Measurements from ENCODE around the gene KRT82.

Gene KRT82

GRCh38 chr12:52358575-52359350 is 47.4 kb downstream of the KRT82 start:
- Histone ChIP-seq H3K27ac (ENCODE audit: low read depth, low read length, severe bottlenecking) (no peak overlapping the region), H3K36me3 (ENCODE audit: control insufficient read depth, insufficient read depth, low read length) (no peaks in the 10 kb centered on the region), H3K4me3 (ENCODE audit: extremely low read depth, insufficient read depth, low read length, poor library complexity, severe bottlenecking) (no peak overlapping the region), H3K4me1 (ENCODE audit: control insufficient read depth, insufficient read depth, low read length, poor library complexity, severe bottlenecking) (no peaks in the 10 kb centered on the region), H3K9me3 (ENCODE audit: control insufficient read depth, low read length) (no peaks in the 10 kb centered on the region)
- WGBS, 2 experiments (ENCODE audit: insufficient coverage in 2 of 2): 81 to 90% methylated on average over 4 to 5 of the region's 5 CpGs

DNA sequence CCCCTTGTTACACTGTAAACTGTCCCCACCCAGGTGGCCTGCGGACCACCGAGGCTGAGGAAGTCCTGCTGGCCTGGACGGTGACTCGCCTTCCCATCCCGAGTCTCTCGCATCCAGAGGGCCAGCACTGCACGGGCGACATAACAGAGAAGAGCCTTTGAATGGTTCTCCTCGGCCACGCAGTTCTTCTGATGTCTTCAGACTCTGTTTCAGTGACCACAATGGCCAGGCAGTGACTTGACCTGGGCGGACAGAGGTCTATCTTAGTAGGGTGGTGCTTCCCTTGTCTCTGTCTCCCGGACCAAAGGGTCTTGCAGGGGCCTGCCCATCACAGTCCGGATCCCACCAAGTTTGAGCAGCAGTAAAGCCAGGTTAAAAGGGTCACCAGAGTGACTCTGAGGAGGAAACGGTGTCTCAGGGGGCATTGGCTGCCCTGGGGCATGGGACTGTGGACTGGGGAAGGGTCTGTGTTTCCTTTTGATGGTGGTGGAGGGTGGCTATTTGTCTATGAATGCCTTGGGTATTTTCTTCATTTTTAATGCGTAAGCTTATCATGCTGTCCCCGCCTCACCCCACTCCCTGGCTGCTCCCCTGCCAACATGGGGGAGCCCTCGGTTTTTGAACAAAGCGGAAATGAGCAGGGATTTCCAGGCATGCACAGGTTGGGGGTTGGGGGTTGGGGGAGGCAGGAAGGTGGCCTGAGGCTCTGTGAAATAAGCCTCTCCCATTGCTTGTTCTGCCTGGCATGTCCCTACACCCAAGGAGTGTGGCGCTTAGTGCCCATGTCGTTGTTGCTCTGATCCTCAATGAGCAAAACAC is 49.2 kb downstream of the KRT82 start:
- 93 to 96% methylated on average over 16 to 18 of the region's 20 CpGs for WGBS, 2 experiments (ENCODE audit: insufficient coverage in 2 of 2)
- Histone ChIP-seq H3K4me1 (ENCODE audit: control insufficient read depth, insufficient read depth, low read length, poor library complexity, severe bottlenecking) (no peaks in the 10 kb centered on the region), H3K4me3 (ENCODE audit: extremely low read depth, insufficient read depth, low read length, poor library complexity, severe bottlenecking) (no peak overlapping the region), H3K9me3 (ENCODE audit: control insufficient read depth, low read length) (no peaks in the 10 kb centered on the region), H3K27ac (ENCODE audit: low read depth, low read length, severe bottlenecking) (no peak overlapping the region), H3K36me3 (ENCODE audit: control insufficient read depth, insufficient read depth, low read length) (no peaks in the 10 kb centered on the region)

DNA sequence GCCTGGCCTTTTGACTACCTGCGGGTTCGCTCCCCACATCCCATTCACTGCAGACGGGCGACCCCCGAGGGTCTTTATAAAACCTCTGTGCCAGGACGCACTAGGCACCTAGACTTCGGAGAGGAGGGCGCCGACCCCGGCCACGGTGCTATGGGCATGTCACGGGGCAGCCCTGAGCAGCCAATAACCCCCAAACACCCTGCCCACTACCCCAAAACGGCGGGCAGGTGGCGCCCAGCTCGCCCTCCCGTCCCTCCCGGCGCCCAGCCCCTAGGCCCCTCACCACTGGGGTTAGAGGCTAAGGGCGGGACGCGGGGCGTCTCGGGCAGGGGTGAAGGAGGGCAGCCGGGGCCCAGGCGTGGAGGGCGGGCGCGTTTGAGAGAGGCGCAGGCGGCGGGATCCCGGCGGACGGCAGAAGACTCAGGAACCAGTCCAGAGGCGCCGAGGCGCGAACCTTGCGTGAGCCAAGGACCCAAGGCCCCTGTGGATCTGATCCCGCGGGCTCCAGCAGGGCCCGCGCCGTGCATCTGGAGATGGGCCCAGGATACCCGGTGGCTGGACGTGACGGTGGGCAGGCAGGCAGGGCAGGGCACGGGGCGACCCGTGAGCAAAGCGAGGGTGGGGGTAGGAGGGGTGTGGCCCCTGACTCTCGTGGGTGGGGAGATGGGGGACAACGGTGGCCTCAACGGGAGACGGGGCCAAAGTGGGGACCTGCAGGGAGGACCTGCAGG is 49.9 kb downstream of the KRT82 start:
- Histone ChIP-seq H3K4me1 (ENCODE audit: control insufficient read depth, insufficient read depth, low read length, poor library complexity, severe bottlenecking) (no peaks in the 10 kb centered on the region), H3K4me3 (ENCODE audit: extremely low read depth, insufficient read depth, low read length, poor library complexity, severe bottlenecking) (no peak overlapping the region), H3K27ac (ENCODE audit: low read depth, low read length, severe bottlenecking) (no peak overlapping the region), H3K9me3 (ENCODE audit: control insufficient read depth, low read length) (no peaks in the 10 kb centered on the region), H3K36me3 (ENCODE audit: control insufficient read depth, insufficient read depth, low read length) (no peaks in the 10 kb centered on the region)
- WGBS, 2 experiments (ENCODE audit: insufficient coverage in 2 of 2): 95% methylated on average over 38 to 51 of the region's 56 CpGs

DNA sequence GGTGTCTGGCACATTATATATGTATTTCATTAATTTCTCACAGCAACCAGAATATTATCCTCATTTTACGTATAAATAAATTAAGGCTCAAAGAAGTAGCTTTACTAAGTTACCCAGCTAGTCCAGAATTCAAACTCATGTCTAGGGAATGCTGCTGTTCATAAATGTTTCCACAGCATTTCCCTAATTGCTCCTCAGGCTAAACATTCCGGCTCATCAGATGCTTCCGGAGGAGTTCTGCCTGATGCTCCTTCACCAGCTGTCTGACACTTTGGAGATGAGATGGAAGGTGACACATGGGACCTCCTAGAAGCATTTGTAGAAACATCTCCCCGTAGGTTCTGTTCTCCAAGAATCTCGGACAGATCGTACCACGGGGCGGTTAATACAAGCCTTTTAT is 51.0 kb downstream of the KRT82 start:
- Histone ChIP-seq H3K4me1 (ENCODE audit: control insufficient read depth, insufficient read depth, low read length, poor library complexity, severe bottlenecking) (no peaks in the 10 kb centered on the region), H3K4me3 (ENCODE audit: extremely low read depth, insufficient read depth, low read length, poor library complexity, severe bottlenecking) (no peak overlapping the region), H3K27ac (ENCODE audit: low read depth, low read length, severe bottlenecking) (no peak overlapping the region), H3K36me3 (ENCODE audit: control insufficient read depth, insufficient read depth, low read length) (no peaks in the 10 kb centered on the region), H3K9me3 (ENCODE audit: control insufficient read depth, low read length) (no peaks in the 10 kb centered on the region)
- WGBS, 2 experiments (ENCODE audit: insufficient coverage in 2 of 2): 90 to 96% methylated on average over 8 of the region's 8 CpGs

DNA sequence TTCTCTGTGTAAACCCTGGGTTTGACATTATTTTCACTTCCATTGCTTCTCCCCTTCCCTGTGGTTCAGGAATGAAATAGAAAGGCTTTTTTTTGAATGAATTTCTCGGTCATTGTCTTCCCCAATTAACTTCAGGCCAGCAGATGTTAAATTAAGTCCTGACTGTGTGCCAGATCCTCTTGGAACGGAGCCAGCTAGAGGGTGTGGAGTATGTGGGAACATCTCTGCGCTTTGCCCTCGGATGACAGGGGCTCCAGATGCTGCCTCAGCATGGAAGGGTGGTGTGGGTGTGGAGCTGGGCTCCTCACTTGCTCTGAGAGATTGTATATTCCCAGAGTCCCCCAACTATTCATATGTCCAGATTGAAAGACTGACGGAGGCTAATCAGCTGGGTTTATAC is 51.9 kb downstream of the KRT82 start:
- WGBS, 2 experiments (ENCODE audit: insufficient coverage in 2 of 2): 50% methylated on average over 2 of the region's 5 CpGs; no CpG with 5 or more reads in 1 of the 2 experiments
- no peaks in the 10 kb centered on the region for H3K4me1 ChIP-seq (ENCODE audit: control insufficient read depth, insufficient read depth, low read length, poor library complexity, severe bottlenecking)
- no peak overlapping the region for H3K4me3 ChIP-seq (ENCODE audit: extremely low read depth, insufficient read depth, low read length, poor library complexity, severe bottlenecking)
- no peaks in the 10 kb centered on the region for H3K36me3 ChIP-seq (ENCODE audit: control insufficient read depth, insufficient read depth, low read length)
- no peak overlapping the region for H3K27ac ChIP-seq (ENCODE audit: low read depth, low read length, severe bottlenecking)
- no peaks in the 10 kb centered on the region for H3K9me3 ChIP-seq (ENCODE audit: control insufficient read depth, low read length)

GRCh38 chr12:52353766-52354165 is 52.4 kb downstream of the KRT82 start:
- Histone ChIP-seq H3K4me1 (ENCODE audit: control insufficient read depth, insufficient read depth, low read length, poor library complexity, severe bottlenecking) (no peaks in the 10 kb centered on the region), H3K4me3 (ENCODE audit: extremely low read depth, insufficient read depth, low read length, poor library complexity, severe bottlenecking) (no peak overlapping the region), H3K36me3 (ENCODE audit: control insufficient read depth, insufficient read depth, low read length) (no peaks in the 10 kb centered on the region), H3K9me3 (ENCODE audit: control insufficient read depth, low read length) (no peaks in the 10 kb centered on the region), H3K27ac (ENCODE audit: low read depth, low read length, severe bottlenecking) (no peak overlapping the region)
- 70 to 86% methylated on average over 1 to 2 of the region's 3 CpGs for WGBS, 2 experiments (ENCODE audit: insufficient coverage in 2 of 2)

DNA sequence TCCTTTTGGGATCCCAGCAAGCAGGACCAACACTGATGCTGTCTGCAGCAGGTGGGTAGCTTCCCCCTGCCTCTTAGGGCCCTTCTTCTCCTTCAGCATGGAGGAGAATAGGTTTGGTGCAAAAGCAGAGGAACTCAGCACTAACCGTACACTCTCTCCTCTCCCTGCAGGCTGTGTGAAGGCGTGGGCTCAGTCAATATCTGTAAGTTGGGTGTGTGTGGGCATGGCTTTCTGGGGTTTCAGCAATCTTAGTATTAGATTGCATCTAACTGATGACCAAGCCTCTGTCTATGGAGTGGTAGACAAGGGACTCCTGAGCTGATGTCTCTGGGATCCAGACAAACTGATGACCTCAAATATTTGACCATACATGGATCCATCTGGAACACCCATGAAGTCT is 53.2 kb downstream of the KRT82 start:
- Histone ChIP-seq H3K36me3 (ENCODE audit: control insufficient read depth, insufficient read depth, low read length) (no peaks in the 10 kb centered on the region), H3K9me3 (ENCODE audit: control insufficient read depth, low read length) (no peaks in the 10 kb centered on the region), H3K27ac (ENCODE audit: low read depth, low read length, severe bottlenecking) (no peak overlapping the region), H3K4me3 (ENCODE audit: extremely low read depth, insufficient read depth, low read length, poor library complexity, severe bottlenecking) (no peak overlapping the region), H3K4me1 (ENCODE audit: control insufficient read depth, insufficient read depth, low read length, poor library complexity, severe bottlenecking) (no peaks in the 10 kb centered on the region)
- no CpG with 5 or more reads among the region's 2 CpGs for WGBS, 2 experiments (ENCODE audit: insufficient coverage in 2 of 2)

DNA sequence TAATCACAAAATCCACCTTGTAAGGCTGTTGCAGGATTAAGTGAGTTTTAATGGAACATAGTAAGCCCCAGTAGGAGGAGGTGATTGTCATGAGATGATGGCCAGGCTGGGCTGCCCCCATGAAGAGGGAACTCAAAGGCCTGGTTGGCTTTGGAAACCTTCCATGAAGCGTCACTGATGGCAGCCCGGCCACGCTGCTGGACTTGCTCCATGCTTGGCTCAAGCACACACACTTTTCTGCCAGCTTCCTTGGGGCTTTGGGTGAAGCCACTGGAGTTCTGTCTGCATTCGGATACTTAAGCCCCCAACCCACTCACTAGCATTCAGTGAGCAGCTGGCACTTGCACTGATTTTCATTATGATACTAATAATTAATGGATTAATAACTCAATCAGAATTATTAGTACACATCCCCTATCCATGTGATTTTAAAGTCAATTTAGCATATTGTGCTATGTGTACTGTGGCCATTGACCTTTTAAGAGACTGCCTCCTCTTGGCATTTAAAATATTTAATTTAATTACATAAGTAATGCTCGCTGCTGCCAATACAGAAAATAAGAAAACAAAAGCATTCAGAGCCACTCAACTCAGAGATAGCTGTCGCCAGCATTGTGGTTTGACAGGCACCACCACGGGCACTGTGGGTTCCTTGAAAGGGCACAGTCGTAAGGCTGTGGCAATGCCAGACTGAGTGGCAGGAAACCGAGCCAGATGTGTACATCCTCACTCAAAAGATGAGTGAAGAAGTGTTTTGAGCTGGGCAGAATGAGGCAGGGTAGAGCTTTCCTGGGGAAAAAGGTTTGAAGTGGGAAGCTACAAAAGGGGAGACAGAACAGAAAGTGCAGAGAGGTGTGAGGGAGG is 54.7 kb downstream of the KRT82 start:
- H3K27ac ChIP-seq (ENCODE audit: low read depth, low read length, severe bottlenecking): no peak overlapping the region
- no peaks in the 10 kb centered on the region for H3K9me3 ChIP-seq (ENCODE audit: control insufficient read depth, low read length)
- WGBS, 2 experiments (ENCODE audit: insufficient coverage in 2 of 2): 83 to 84% methylated on average over 7 to 8 of the region's 9 CpGs
- no peaks in the 10 kb centered on the region for H3K4me1 ChIP-seq (ENCODE audit: control insufficient read depth, insufficient read depth, low read length, poor library complexity, severe bottlenecking)
- H3K4me3 ChIP-seq (ENCODE audit: extremely low read depth, insufficient read depth, low read length, poor library complexity, severe bottlenecking): no peak overlapping the region
- no peaks in the 10 kb centered on the region for H3K36me3 ChIP-seq (ENCODE audit: control insufficient read depth, insufficient read depth, low read length)

DNA sequence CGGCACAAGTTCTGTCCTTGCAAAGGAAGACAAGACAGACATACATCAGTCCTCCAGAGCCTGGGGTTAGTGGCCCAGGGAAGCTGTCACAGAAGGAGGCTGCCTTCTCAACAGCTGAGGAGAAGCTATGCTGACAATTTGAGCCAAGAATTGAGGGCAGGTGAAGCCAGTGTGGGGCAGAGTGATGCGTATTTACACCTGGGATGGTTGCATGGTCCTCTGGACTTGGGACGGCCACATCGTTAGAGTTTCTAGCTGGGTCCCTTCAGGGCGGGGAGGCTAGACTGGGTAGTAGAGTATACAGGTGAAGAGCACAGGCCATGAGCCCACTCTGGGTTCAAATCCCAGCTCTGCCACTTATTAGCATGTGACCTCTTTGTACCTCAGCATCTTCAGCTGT is 55.3 kb downstream of the KRT82 start:
- peaks cover under 1% of the 10 kb centered on the region for H3K4me1 ChIP-seq (ENCODE audit: control insufficient read depth, insufficient read depth, low read length, poor library complexity, severe bottlenecking)
- H3K4me3 ChIP-seq (ENCODE audit: extremely low read depth, insufficient read depth, low read length, poor library complexity, severe bottlenecking): no peak overlapping the region
- H3K9me3 ChIP-seq (ENCODE audit: control insufficient read depth, low read length): no peaks in the 10 kb centered on the region
- H3K36me3 ChIP-seq (ENCODE audit: control insufficient read depth, insufficient read depth, low read length): no peaks in the 10 kb centered on the region
- no peak overlapping the region for H3K27ac ChIP-seq (ENCODE audit: low read depth, low read length, severe bottlenecking)
- WGBS, 2 experiments (ENCODE audit: insufficient coverage in 2 of 2): 77 to 88% methylated on average over 5 of the region's 5 CpGs

DNA sequence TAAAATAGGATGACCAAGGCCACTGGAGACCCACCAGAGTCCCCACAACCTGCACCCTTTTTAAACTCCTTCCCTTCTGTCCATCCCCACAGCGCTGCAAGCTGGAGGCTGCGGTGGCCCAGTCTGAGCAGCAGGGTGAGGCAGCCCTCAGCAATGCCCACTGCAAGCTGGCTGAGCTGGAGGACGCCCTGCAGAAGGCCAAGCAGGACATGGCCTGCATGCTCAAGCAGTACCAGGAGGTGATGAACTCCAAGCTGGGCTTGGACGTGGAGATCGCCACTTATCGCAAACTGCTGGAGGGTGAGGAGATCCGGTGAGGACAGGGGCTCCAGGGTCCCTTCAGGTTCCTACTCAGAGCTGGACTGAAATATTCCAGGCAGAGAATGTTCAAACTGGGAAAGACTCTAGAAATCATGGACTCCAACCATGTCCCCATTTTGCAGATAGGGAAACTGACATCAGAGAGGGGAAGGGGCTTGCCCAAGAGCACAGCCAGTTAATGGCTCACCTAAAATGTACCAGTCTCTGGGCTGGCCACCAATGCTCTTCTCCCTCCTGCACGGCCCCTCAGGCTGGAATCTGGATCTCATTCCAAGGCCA is 56.0 kb downstream of the KRT82 start:
- H3K27ac ChIP-seq (ENCODE audit: low read depth, low read length, severe bottlenecking): no peak overlapping the region
- no peak overlapping the region for H3K4me3 ChIP-seq (ENCODE audit: extremely low read depth, insufficient read depth, low read length, poor library complexity, severe bottlenecking)
- H3K4me1 ChIP-seq (ENCODE audit: control insufficient read depth, insufficient read depth, low read length, poor library complexity, severe bottlenecking): peaks cover 5% of the 10 kb centered on the region
- no peaks in the 10 kb centered on the region for H3K36me3 ChIP-seq (ENCODE audit: control insufficient read depth, insufficient read depth, low read length)
- H3K9me3 ChIP-seq (ENCODE audit: control insufficient read depth, low read length): no peaks in the 10 kb centered on the region
- 94 to 95% methylated on average over 7 to 8 of the region's 8 CpGs for WGBS, 2 experiments (ENCODE audit: insufficient coverage in 2 of 2)

All from mesodermal cell (in vitro differentiated cells).